ENCODE measurements around the gene DHRS4. TPM values are rescaled to one million over a fixed set of nuclear protein-coding genes. Genes with fewer than 3 reads are reported as not detected.
"Not testable (repeated sequence)": the region's sequence is repeated elsewhere in the genome, so short reads cannot be mapped to it uniquely, and the experiment has no call there.

The DHRS4 gene
- total and polyA plus RNA-seq, 9 of the 15 experiments (the other 6 are each of a cell fraction or from before 2014, with no cell fraction given): 0.51 to 35.9 (median 10.1) TPM

- H3K27ac ChIP-seq (ENCODE audit: extremely low read depth, low read depth, low read length); FAIRE-seq; CTCF ChIA-PET (ENCODE audit: low intra/inter-chr PET ratio); H3K4me3 ChIP-seq; POLR2A ChIA-PET; H3K9me3 ChIP-seq (replicated peaks; ENCODE audit: control insufficient read depth, insufficient read depth, low read depth, low read length); H3K9me1 ChIP-seq (ENCODE audit: control insufficient read depth, insufficient read depth, low read length); ATAC-seq; BruUV-seq (replicated peaks); in situ Hi-C loops (cut with MboI); DNase-seq (ENCODE audit: extremely low read depth in 1 of 4, low spot score in 3 of 4); H3K9ac ChIP-seq (ENCODE audit: insufficient read depth in 1 of 2, low read depth in 2 of 2, low read length in 2 of 2); H3K4me2 ChIP-seq (ENCODE audit: insufficient read depth, low read length); H4K20me1 ChIP-seq (replicated peaks; ENCODE audit: control insufficient read depth, insufficient read depth, low read length); intact Hi-C loops (cut with micrococcal nuclease); H2AFZ ChIP-seq (ENCODE audit: low read depth, low read length); H3K4me1 ChIP-seq (replicated peaks in 1 of 2; ENCODE audit: control insufficient read depth in 2 of 2, insufficient read depth in 2 of 2, low read length in 2 of 2); H3K36me3 ChIP-seq (ENCODE audit: control insufficient read depth, insufficient read depth, low read length); H3K27me3 ChIP-seq (ENCODE audit: control insufficient read depth in 2 of 2, insufficient read depth in 2 of 2, low read length in 2 of 2): not testable (repeated sequence)
- TF ChIP-seq ZNF146 (CRISPR knock-in tag; IDR thresholded peaks at IDR 0.05; ENCODE audit: unreplicated experiment) (peak; percentile 75), BCOR (IDR thresholded peaks at IDR 0.05) (peak; percentile 19; the same call in 1 of the 2 replicates)
- 14% methylated on average over 2 of the region's 2 CpGs for WGBS (ENCODE audit: insufficient coverage, low coverage, missing lambda C conversion rate)
- peaks cover 19% of the 10 kb centered on the region for H3K79me2 ChIP-seq (ENCODE audit: control insufficient read depth, insufficient read depth, low read length)
Observed at GRCh38 chr14:23949069-23949468, 4.5 kb upstream of the DHRS4 start.

- Histone ChIP-seq H3K27ac (ENCODE audit: extremely low read depth, low read depth, low read length) (no peak overlapping the region), H3K79me2 (ENCODE audit: control insufficient read depth, insufficient read depth, low read length) (peaks cover 21% of the 10 kb centered on the region), H3K27me3 (ENCODE audit: control insufficient read depth in 2 of 2, insufficient read depth in 2 of 2, low read length in 2 of 2) (no peaks in the 10 kb centered on the region), H4K20me1 (replicated peaks; ENCODE audit: control insufficient read depth, insufficient read depth, low read length) (no peaks in the 10 kb centered on the region), H3K4me3 (no peak overlapping the region), H3K9me3 (replicated peaks; ENCODE audit: control insufficient read depth, insufficient read depth, low read depth, low read length) (peaks cover 8% of the 10 kb centered on the region), H2AFZ (ENCODE audit: low read depth, low read length) (no peak overlapping the region), H3K36me3 (ENCODE audit: control insufficient read depth, insufficient read depth, low read length) (no peaks in the 10 kb centered on the region), H3K4me1 (replicated peaks in 1 of 2; ENCODE audit: control insufficient read depth in 2 of 2, insufficient read depth in 2 of 2, low read length in 2 of 2) (peaks cover 0 to 10% of the 10 kb centered on the region in 2 experiments; a peak in 2 of 5 replicates), H3K9me1 (ENCODE audit: control insufficient read depth, insufficient read depth, low read length) (no peaks in the 10 kb centered on the region), H3K4me2 (ENCODE audit: insufficient read depth, low read length) (no peak overlapping the region), H3K9ac (ENCODE audit: insufficient read depth in 1 of 2, low read depth in 2 of 2, low read length in 2 of 2) (no peak overlapping the region)
- ATAC-seq: no peak
- 73% methylated on average over 6 of the region's 6 CpGs for WGBS (ENCODE audit: insufficient coverage, low coverage, missing lambda C conversion rate)
- ChIA-PET CTCF (ENCODE audit: low intra/inter-chr PET ratio) (no interaction called here), POLR2A (interaction anchor here (0.7 kb wide), 1 partner anchor 13 kb away, joined by 3 read pairs; no protein-coding TSS in a partner anchor)
- in situ Hi-C loops (cut with MboI) (no loop called here), intact Hi-C loops (cut with micrococcal nuclease) (loop anchor here (5.0 kb wide), 1 partner anchor 363 kb away; no protein-coding TSS in a partner anchor)
- FAIRE-seq: no peak
- BruUV-seq (replicated peaks): no TSS peak
- DNase-seq (ENCODE audit: extremely low read depth in 1 of 4, low spot score in 3 of 4): no peak
- TF ChIP-seq TAL1 (IDR thresholded peaks at IDR 0.05) (peak; percentile 24; the same call in 1 of the 2 replicates), NR4A1 (CRISPR knock-in tag; IDR thresholded peaks at IDR 0.05) (no peak), NR4A1 (tag; IDR thresholded peaks at IDR 0.05) (no peak), TSHZ1 (CRISPR knock-in tag; IDR thresholded peaks at IDR 0.05) (no peak), HMBOX1 (IDR thresholded peaks at IDR 0.05) (no peak), DEAF1 (CRISPR knock-in tag; IDR thresholded peaks at IDR 0.05) (no peak)
Observed at GRCh38 chr14:23950411-23951135, 3.0 kb upstream of the DHRS4 start.
